WTC11 (cell line): Measurements from ENCODE around the gene ZNF467. TPM values are rescaled to one million over a fixed set of nuclear protein-coding genes. Genes with fewer than 3 reads are reported as not detected.

Experiments
- ATAC-seq: fragments of 200-7000 bp; cut with Tn5 transposase; 2 replicates; pipeline ENCODE4 v1.10.0; 2021; ENCODE audit warnings: mild to moderate bottlenecking, moderate library complexity
- CTCF ChIA-PET: fragments of 300-600 bp; sonication (Branson Sonifier 250); formaldehyde crosslinking; loops from one replicate; lab custom pipeline; 2021; ENCODE audit warnings: antibody characterized with exemption; lab: Charles Lee
- POLR2A ChIA-PET: fragments of 350-600 bp; sonication (Branson Sonifier 250); formaldehyde crosslinking; loops from one replicate; lab custom pipeline; 2021; ENCODE audit warnings: antibody characterized with exemption; lab: Charles Lee
- DNase-seq: peaks from one replicate; pipeline ENCODE4 v3.0.0; 2021; ENCODE audit warnings: low spot score
- H3K27ac Mint-ChIP-seq: 2 replicates; pipeline ENCODE4 v1.8.0; 2021; ENCODE audit warnings: mixed read lengths
- H3K27me3 Mint-ChIP-seq: 2 replicates; pipeline ENCODE4 v1.8.0; 2021; ENCODE audit warnings: low read depth, mild to moderate bottlenecking, moderate library complexity, mixed read lengths
- H3K36me3 Mint-ChIP-seq: 2 replicates; pipeline ENCODE4 v1.8.0; 2021; ENCODE audit warnings: mixed read lengths
- H3K4me1 Mint-ChIP-seq: 2 replicates; pipeline ENCODE4 v1.8.0; 2022; ENCODE audit warnings: mixed read lengths
- H3K4me3 Mint-ChIP-seq: 2 replicates; pipeline ENCODE4 v1.8.0; 2021; ENCODE audit warnings: mild to moderate bottlenecking, moderate library complexity, mixed read lengths
- H3K9me3 Mint-ChIP-seq: 2 replicates; pipeline ENCODE4 v1.8.0; 2021; ENCODE audit warnings: mixed read lengths
- CBFB ChIP-seq: sonication (generic); formaldehyde crosslinking; IDR thresholded peaks from 2 replicates; pipeline ENCODE4 v1.8.1; 2022; ENCODE audit warnings: mild to moderate bottlenecking, low read depth, missing genetic modification reagents
- E2F1 ChIP-seq: sonication (generic); formaldehyde crosslinking; IDR thresholded peaks from 2 replicates; pipeline ENCODE4 v1.8.0; 2022; ENCODE audit warnings: mild to moderate bottlenecking, missing genetic modification reagents
- ERG ChIP-seq: fragments of 250-450 bp; sonication (Bioruptor Pico); IDR thresholded peaks from 2 replicates; pipeline ENCODE4 v1.8.0; 2021; ENCODE audit warnings: mild to moderate bottlenecking
- ESRRA ChIP-seq: sonication (generic); formaldehyde crosslinking; IDR thresholded peaks from 2 replicates; pipeline ENCODE4 v1.8.1; 2022; ENCODE audit warnings: mild to moderate bottlenecking, missing genetic modification reagents, borderline replicate concordance
- FOXK1 ChIP-seq: sonication (generic); formaldehyde crosslinking; IDR thresholded peaks from 2 replicates; pipeline ENCODE4 v1.8.0; 2022; ENCODE audit warnings: mild to moderate bottlenecking, moderate library complexity, missing genetic modification reagents
- GTF2I ChIP-seq: fragments of 250-450 bp; sonication (Bioruptor Pico); conservative IDR thresholded peaks from 2 replicates; pipeline ENCODE4 v1.4.0; 2021; ENCODE audit warnings: mild to moderate bottlenecking
- JAZF1 ChIP-seq: fragments of 250-450 bp; sonication (Bioruptor Pico); IDR thresholded peaks from 2 replicates; pipeline ENCODE4 v1.9.0; 2021; ENCODE audit warnings: moderate library complexity, mild to moderate bottlenecking, inconsistent platforms
- JUN ChIP-seq: sonication (generic); formaldehyde crosslinking; IDR thresholded peaks from 2 replicates; pipeline ENCODE4 v1.8.0; 2023; ENCODE audit warnings: mild to moderate bottlenecking, missing genetic modification reagents
- KAT7 ChIP-seq: sonication (generic); formaldehyde crosslinking; IDR thresholded peaks from 2 replicates; pipeline ENCODE4 v1.8.1; 2023; ENCODE audit warnings: missing genetic modification reagents, mild to moderate bottlenecking, borderline replicate concordance
- NFATC4 ChIP-seq: fragments of 250-450 bp; sonication (Bioruptor Pico); IDR thresholded peaks from 2 replicates; pipeline ENCODE4 v1.9.0; 2021; ENCODE audit warnings: mild to moderate bottlenecking
- NR2C2 ChIP-seq: sonication (generic); formaldehyde crosslinking; IDR thresholded peaks from 2 replicates; pipeline ENCODE4 v1.8.0; 2022; ENCODE audit warnings: mild to moderate bottlenecking, missing genetic modification reagents
- NR3C1 ChIP-seq: sonication (generic); formaldehyde crosslinking; conservative IDR thresholded peaks from 2 replicates; pipeline ENCODE4 v1.8.1; 2023; ENCODE audit warnings: low read depth, mild to moderate bottlenecking, missing genetic modification reagents
- SOX15 ChIP-seq: fragments of 250-450 bp; sonication (Bioruptor Pico); IDR thresholded peaks from 2 replicates; pipeline ENCODE4 v1.9.0; 2021; ENCODE audit warnings: mild to moderate bottlenecking
- TEAD1 ChIP-seq: sonication (generic); formaldehyde crosslinking; IDR thresholded peaks from 2 replicates; pipeline ENCODE4 v1.8.0; 2022; ENCODE audit warnings: mild to moderate bottlenecking, missing genetic modification reagents
- TEAD4 ChIP-seq: sonication (generic); formaldehyde crosslinking; IDR thresholded peaks from 2 replicates; pipeline ENCODE4 v1.8.0; 2022; ENCODE audit warnings: mild to moderate bottlenecking, missing genetic modification reagents
- TP53 ChIP-seq: sonication (generic); formaldehyde crosslinking; IDR thresholded peaks from 2 replicates; pipeline ENCODE4 v1.8.1; 2023; ENCODE audit warnings: mild to moderate bottlenecking, missing genetic modification reagents
- ZNF121 ChIP-seq: sonication (generic); formaldehyde crosslinking; IDR thresholded peaks from 2 replicates; pipeline ENCODE4 v1.8.0; 2023; ENCODE audit warnings: missing genetic modification reagents
- ZNF317 ChIP-seq: sonication (generic); formaldehyde crosslinking; IDR thresholded peaks from 2 replicates; pipeline ENCODE4 v1.8.1; 2023; ENCODE audit warnings: low read depth, mild to moderate bottlenecking, moderate library complexity, missing genetic modification reagents, borderline replicate concordance
- total RNA-seq: library from RNA; stranded (reverse); gene quantifications from 3 replicates; pipeline ENCODE4 v1.2.3, GENCODE V29; 2021
- TF ChIP-seq, protein P1 (sequence below): sonication (generic); formaldehyde crosslinking; IDR thresholded peaks from 2 replicates; pipeline ENCODE4 v1.8.0; 2022; ENCODE audit warnings: missing genetic modification reagents
- TF ChIP-seq, protein P2 (sequence below): sonication (generic); formaldehyde crosslinking; IDR thresholded peaks from 2 replicates; pipeline ENCODE4 v1.8.1; 2023; ENCODE audit warnings: mild to moderate bottlenecking, missing genetic modification reagents, borderline replicate concordance
- TF ChIP-seq, protein P3 (sequence below): fragments of 200-600 bp; IDR thresholded peaks from 2 replicates; pipeline ENCODE4 v1.8.0; 2022; ENCODE audit warnings: antibody characterized with exemption

ZNF467 gene
- total RNA-seq, 1 experiment from 2014 or later, result 0.70 TPM

DNA sequence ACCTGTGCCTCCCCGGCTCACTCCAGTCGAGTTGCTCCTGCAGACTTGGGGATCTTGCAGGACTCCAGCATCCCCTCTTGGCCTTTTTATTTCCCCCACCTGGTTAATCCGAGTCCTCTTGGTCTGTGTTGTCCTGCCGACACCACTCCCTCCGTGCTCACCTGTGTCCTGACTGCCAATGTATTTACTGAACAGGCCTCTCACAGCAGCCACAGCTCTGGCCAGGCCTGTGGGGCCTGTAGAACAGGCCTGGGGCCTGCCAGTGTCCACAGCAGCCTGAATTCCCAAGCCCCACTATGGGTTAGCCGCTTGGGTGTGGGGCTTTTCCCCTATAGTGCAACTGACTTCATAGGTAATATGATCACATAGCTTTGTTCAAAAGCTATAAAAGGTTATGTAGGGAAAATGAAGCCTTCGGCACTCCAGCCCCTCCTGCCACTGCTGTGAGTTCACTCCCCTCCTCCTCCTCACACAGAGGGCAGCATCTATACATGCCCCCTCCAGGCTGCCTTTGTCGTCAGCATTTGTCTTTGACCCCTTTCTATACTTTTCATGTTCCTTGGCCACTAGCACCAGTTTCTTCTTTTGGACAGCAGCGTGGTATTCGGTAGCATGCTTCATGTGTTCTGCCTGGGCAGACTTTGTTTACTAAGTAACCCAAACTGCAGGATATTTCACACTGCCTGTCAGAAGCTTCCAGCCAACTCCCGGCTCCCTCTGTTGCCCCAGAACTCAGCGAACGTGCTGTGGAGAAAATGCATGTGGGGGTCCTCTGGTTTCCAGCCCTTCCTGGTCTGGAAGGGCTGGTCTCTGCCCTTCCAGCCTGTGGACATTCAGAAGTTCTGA, 46.1 kb downstream of the ZNF467 start:
- no peak for DNase-seq
- H3K27ac Mint-ChIP-seq, result no peak overlapping the region
- no peaks in the 10 kb centered on the region for H3K27me3 Mint-ChIP-seq
- ChIA-PET POLR2A (no interaction called here), CTCF (no interaction called here)
- no peak overlapping the region for H3K4me3 Mint-ChIP-seq
- no peak for ATAC-seq
- no peaks in the 10 kb centered on the region for H3K4me1 Mint-ChIP-seq
- H3K9me3 Mint-ChIP-seq, result no peaks in the 10 kb centered on the region
- TF ChIP-seq SOX15 (CRISPR knock-in tag) (no peak), TP53 (CRISPR knock-in tag) (no peak), JAZF1 (CRISPR knock-in tag) (no peak), ESRRA (CRISPR knock-in tag) (no peak), JUN (CRISPR knock-in tag) (no peak), ZNF121 (no peak), ERG (no peak), FOXK1 (CRISPR knock-in tag) (no peak), E2F1 (no peak), TEAD4 (CRISPR knock-in tag) (no peak), NFATC4 (CRISPR knock-in tag) (no peak), NR3C1 (CRISPR knock-in tag) (no peak), KAT7 (no peak), GTF2I (no peak)
- TF ChIP-seq, protein P1, sequence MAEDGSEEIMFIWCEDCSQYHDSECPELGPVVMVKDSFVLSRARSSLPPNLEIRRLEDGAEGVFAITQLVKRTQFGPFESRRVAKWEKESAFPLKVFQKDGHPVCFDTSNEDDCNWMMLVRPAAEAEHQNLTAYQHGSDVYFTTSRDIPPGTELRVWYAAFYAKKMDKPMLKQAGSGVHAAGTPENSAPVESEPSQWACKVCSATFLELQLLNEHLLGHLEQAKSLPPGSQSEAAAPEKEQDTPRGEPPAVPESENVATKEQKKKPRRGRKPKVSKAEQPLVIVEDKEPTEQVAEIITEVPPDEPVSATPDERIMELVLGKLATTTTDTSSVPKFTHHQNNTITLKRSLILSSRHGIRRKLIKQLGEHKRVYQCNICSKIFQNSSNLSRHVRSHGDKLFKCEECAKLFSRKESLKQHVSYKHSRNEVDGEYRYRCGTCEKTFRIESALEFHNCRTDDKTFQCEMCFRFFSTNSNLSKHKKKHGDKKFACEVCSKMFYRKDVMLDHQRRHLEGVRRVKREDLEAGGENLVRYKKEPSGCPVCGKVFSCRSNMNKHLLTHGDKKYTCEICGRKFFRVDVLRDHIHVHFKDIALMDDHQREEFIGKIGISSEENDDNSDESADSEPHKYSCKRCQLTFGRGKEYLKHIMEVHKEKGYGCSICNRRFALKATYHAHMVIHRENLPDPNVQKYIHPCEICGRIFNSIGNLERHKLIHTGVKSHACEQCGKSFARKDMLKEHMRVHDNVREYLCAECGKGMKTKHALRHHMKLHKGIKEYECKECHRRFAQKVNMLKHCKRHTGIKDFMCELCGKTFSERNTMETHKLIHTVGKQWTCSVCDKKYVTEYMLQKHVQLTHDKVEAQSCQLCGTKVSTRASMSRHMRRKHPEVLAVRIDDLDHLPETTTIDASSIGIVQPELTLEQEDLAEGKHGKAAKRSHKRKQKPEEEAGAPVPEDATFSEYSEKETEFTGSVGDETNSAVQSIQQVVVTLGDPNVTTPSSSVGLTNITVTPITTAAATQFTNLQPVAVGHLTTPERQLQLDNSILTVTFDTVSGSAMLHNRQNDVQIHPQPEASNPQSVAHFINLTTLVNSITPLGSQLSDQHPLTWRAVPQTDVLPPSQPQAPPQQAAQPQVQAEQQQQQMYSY (CRISPR knock-in tag), result no peak
- TF ChIP-seq, protein P2, sequence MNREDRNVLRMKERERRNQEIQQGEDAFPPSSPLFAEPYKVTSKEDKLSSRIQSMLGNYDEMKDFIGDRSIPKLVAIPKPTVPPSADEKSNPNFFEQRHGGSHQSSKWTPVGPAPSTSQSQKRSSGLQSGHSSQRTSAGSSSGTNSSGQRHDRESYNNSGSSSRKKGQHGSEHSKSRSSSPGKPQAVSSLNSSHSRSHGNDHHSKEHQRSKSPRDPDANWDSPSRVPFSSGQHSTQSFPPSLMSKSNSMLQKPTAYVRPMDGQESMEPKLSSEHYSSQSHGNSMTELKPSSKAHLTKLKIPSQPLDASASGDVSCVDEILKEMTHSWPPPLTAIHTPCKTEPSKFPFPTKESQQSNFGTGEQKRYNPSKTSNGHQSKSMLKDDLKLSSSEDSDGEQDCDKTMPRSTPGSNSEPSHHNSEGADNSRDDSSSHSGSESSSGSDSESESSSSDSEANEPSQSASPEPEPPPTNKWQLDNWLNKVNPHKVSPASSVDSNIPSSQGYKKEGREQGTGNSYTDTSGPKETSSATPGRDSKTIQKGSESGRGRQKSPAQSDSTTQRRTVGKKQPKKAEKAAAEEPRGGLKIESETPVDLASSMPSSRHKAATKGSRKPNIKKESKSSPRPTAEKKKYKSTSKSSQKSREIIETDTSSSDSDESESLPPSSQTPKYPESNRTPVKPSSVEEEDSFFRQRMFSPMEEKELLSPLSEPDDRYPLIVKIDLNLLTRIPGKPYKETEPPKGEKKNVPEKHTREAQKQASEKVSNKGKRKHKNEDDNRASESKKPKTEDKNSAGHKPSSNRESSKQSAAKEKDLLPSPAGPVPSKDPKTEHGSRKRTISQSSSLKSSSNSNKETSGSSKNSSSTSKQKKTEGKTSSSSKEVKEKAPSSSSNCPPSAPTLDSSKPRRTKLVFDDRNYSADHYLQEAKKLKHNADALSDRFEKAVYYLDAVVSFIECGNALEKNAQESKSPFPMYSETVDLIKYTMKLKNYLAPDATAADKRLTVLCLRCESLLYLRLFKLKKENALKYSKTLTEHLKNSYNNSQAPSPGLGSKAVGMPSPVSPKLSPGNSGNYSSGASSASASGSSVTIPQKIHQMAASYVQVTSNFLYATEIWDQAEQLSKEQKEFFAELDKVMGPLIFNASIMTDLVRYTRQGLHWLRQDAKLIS (CRISPR knock-in tag), result no peak
- H3K36me3 Mint-ChIP-seq, result peaks cover 14% of the 10 kb centered on the region

DNA sequence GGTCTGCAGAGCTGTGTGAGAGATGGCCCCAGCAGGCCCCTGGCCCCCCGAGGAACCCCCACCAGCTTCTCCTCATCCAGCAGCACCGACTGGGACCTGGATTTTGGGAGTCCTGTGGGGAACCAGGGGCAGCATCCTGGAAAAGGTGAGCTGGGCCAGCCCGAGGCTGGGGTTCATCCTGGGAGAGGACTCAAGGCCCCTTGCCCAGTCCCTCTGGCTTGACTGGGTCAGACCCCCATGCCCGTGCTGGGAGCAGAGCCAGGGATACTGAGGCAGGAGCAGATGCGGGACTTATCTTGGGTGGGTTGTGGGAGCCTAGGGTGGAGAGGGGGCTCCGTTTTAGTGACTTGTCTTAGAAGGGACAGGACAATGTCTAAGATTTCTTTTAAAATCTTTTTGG, 47.5 kb downstream of the ZNF467 start:
- Mint-ChIP-seq H3K9me3 (no peaks in the 10 kb centered on the region), H3K4me1 (no peaks in the 10 kb centered on the region), H3K36me3 (peaks cover 12% of the 10 kb centered on the region), H3K27me3 (no peaks in the 10 kb centered on the region), H3K27ac (no peak overlapping the region), H3K4me3 (no peak overlapping the region)
- ChIA-PET POLR2A (no interaction called here), CTCF (no interaction called here)
- no peak for DNase-seq
- no peak for ATAC-seq
- TF ChIP-seq ZNF317 (CRISPR knock-in tag), result no peak
- TF ChIP-seq, protein P3, sequence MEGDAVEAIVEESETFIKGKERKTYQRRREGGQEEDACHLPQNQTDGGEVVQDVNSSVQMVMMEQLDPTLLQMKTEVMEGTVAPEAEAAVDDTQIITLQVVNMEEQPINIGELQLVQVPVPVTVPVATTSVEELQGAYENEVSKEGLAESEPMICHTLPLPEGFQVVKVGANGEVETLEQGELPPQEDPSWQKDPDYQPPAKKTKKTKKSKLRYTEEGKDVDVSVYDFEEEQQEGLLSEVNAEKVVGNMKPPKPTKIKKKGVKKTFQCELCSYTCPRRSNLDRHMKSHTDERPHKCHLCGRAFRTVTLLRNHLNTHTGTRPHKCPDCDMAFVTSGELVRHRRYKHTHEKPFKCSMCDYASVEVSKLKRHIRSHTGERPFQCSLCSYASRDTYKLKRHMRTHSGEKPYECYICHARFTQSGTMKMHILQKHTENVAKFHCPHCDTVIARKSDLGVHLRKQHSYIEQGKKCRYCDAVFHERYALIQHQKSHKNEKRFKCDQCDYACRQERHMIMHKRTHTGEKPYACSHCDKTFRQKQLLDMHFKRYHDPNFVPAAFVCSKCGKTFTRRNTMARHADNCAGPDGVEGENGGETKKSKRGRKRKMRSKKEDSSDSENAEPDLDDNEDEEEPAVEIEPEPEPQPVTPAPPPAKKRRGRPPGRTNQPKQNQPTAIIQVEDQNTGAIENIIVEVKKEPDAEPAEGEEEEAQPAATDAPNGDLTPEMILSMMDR, result no peak
- no peak for TF ChIP-seq TEAD1 (CRISPR knock-in tag)
- no peak for TF ChIP-seq NR2C2
- TF ChIP-seq CBFB, result no peak
